Neural cell (in vitro differentiated cells): ENCODE data around the gene MRPL47. TPM values are rescaled to one million over a fixed set of nuclear protein-coding genes. Genes with fewer than 3 reads are reported as not detected.
"Not testable (repeated sequence)": the region's sequence is repeated elsewhere in the genome, so short reads cannot be mapped to it uniquely, and the experiment has no call there.

Experiments used
- H2AFZ ChIP-seq: fragments of 200-600, 300-800 bp; sonication (generic), shearing (Covaris generic); 2 replicates; pipeline ENCODE4 v1.6.0; 2014; ENCODE audit warnings: low read depth, mild to moderate bottlenecking, antibody characterized with exemption, low read length, moderate library complexity
- H3F3A ChIP-seq: fragments of 200-600 bp; shearing (Covaris generic); 2 replicates; pipeline ENCODE4 v1.6.1; 2016; ENCODE audit warnings: mild to moderate bottlenecking, moderate library complexity, mixed read lengths, antibody characterized with exemption, low read length; ENCODE audit not compliant: insufficient read depth, poor library complexity, severe bottlenecking
- H3K27ac ChIP-seq: fragments of 200-600, 300-800 bp; sonication (generic), shearing (Covaris generic); 2 replicates; pipeline ENCODE4 v1.5.1; 2014; ENCODE audit warnings: mild to moderate bottlenecking, low read length, moderate library complexity
- H3K27me3 ChIP-seq: fragments of 300-800, 200-600 bp; sonication (generic), shearing (Covaris generic); 2 replicates; pipeline ENCODE4 v1.6.0; 2014; ENCODE audit warnings: mild to moderate bottlenecking, low read depth, low read length, moderate library complexity; ENCODE audit not compliant: insufficient read depth
- H3K36me3 ChIP-seq: fragments of 300-800, 200-600 bp; sonication (generic), shearing (Covaris generic); 2 replicates; pipeline ENCODE4 v1.5.1; 2014; ENCODE audit warnings: mild to moderate bottlenecking, antibody characterized with exemption, low read length, moderate library complexity; ENCODE audit not compliant: insufficient read depth
- H3K4me2 ChIP-seq: fragments of 300-800, 200-600 bp; sonication (generic), shearing (Covaris generic); 2 replicates; pipeline ENCODE4 v1.6.0; 2014; ENCODE audit warnings: mild to moderate bottlenecking, low read length
- H3K4me3 ChIP-seq: fragments of 300-800, 200-600 bp; sonication (generic), shearing (Covaris generic); 2 replicates; pipeline ENCODE4 v1.5.1; 2014; ENCODE audit warnings: mild to moderate bottlenecking, low read length, moderate library complexity
- H3K79me2 ChIP-seq: fragments of 200-600 bp; shearing (Covaris generic); replicated peaks from 2 replicates; pipeline ENCODE4 v1.6.0; 2014; ENCODE audit warnings: mild to moderate bottlenecking, low read length, moderate library complexity; ENCODE audit not compliant: insufficient read depth
- H3K9ac ChIP-seq: fragments of 300-800, 200-600 bp; sonication (generic), shearing (Covaris generic); 2 replicates; pipeline ENCODE4 v1.6.1; 2016; ENCODE audit warnings: mild to moderate bottlenecking, low read length, mixed read lengths
- H3K9me2 ChIP-seq: fragments of 200-600 bp; shearing (Covaris generic); 2 replicates; pipeline ENCODE4 v1.6.1; 2016; ENCODE audit warnings: mild to moderate bottlenecking, low read length, mixed read lengths; ENCODE audit not compliant: insufficient read depth
- H3K9me3 ChIP-seq: fragments of 200-600, 300-800 bp; sonication (generic), shearing (Covaris generic); 2 replicates; pipeline ENCODE4 v1.6.1; 2016; ENCODE audit warnings: mild to moderate bottlenecking, mixed run types, low read length, moderate library complexity, mixed read lengths
- H4K20me1 ChIP-seq: fragments of 200-600 bp; shearing (Covaris generic); 2 replicates; pipeline ENCODE4 v1.6.1; 2016; ENCODE audit warnings: mild to moderate bottlenecking, mixed run types; ENCODE audit not compliant: insufficient read depth
- EP300 ChIP-seq: fragments of 450-650 bp; conservative IDR thresholded peaks from 2 replicates; pipeline ENCODE4 v1.6.1; 2014; ENCODE audit warnings: antibody characterized with exemption, mild to moderate bottlenecking, moderate library complexity; ENCODE audit not compliant: poor library complexity, severe bottlenecking
- EZH2 ChIP-seq: fragments of 200-600, 300-800 bp; shearing (Covaris generic), sonication (generic); IDR thresholded peaks from 2 replicates; pipeline ENCODE4 v1.6.1; 2014; ENCODE audit warnings: antibody characterized with exemption, low read length, borderline replicate concordance, mild to moderate bottlenecking; ENCODE audit not compliant: insufficient read depth, poor library complexity, severe bottlenecking
- MXI1 ChIP-seq: fragments of 450-650 bp; conservative IDR thresholded peaks from 2 replicates; pipeline ENCODE4 v1.6.1; 2014; ENCODE audit warnings: antibody characterized with exemption, mild to moderate bottlenecking; ENCODE audit not compliant: poor library complexity, severe bottlenecking
- POLR2AphosphoS5 ChIP-seq: IDR thresholded peaks from 2 replicates; pipeline ENCODE4 v1.6.1; 2012
- RAD21 ChIP-seq: fragments of 450-650 bp; conservative IDR thresholded peaks from 2 replicates; pipeline ENCODE4 v1.6.1; 2014; ENCODE audit warnings: antibody characterized with exemption, mild to moderate bottlenecking, moderate library complexity
- SMC3 ChIP-seq: fragments of 450-650 bp; conservative IDR thresholded peaks from 2 replicates; pipeline ENCODE4 v1.6.1; 2014; ENCODE audit warnings: antibody characterized with exemption, mild to moderate bottlenecking, moderate library complexity; ENCODE audit not compliant: poor library complexity
- TAF1 ChIP-seq: IDR thresholded peaks from 2 replicates; pipeline ENCODE4 v1.6.1; 2012; ENCODE audit warnings: low read depth
- polyA plus RNA-seq: library from polyadenylated mRNA; depleted of rRNA; stranded (reverse); fragments of >200 nt; gene quantifications from 2 replicates; pipeline ENCODE4 v1.2.3, GENCODE V29; 2014
- TF ChIP-seq, protein P1 (sequence below): fragments of 450-650 bp; IDR thresholded peaks from 2 replicates; pipeline ENCODE4 v1.5.1; 2014; ENCODE audit warnings: antibody characterized with exemption, mild to moderate bottlenecking, moderate library complexity; ENCODE audit not compliant: poor library complexity, severe bottlenecking
- TF ChIP-seq, protein P2 (sequence below): IDR thresholded peaks from 2 replicates; pipeline ENCODE4 v1.6.1; 2012; ENCODE audit warnings: borderline replicate concordance

Gene MRPL47
- polyA plus RNA-seq, 1 donor from 2014 or later: 91.1 TPM

DNA sequence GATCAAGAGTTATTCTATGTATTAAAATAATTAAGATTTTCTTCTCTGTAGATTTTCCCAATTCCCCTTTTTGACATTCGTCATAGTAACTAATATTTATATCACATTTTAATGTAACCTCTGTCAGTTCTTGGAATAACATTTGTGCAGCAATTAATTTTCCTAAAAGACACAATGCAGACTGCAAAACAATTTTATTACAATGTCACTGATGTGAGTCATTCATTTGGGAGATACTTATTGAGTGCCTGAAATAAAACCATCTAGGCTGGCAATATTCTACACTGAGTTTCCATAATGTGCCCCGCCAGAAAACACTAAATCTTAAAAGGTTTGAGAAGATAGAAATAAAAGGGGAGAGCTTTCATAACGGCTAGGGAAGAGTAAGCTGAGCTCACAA is 41.7 kb upstream of the MRPL47 start:
- Histone ChIP-seq H3K27ac (no peak overlapping the region), H3K36me3 (no peaks in the 10 kb centered on the region), H3K27me3 (no peaks in the 10 kb centered on the region), H3K4me3 (no peak overlapping the region), H3K79me2 (no peaks in the 10 kb centered on the region), H3K9me2 (no peaks in the 10 kb centered on the region), H3K9ac (no peak overlapping the region), H3K4me2 (no peak overlapping the region), H3K9me3 (no peaks in the 10 kb centered on the region), H4K20me1 (no peaks in the 10 kb centered on the region), H3F3A (no peaks in the 10 kb centered on the region), H2AFZ (no peak overlapping the region)
- TF ChIP-seq RAD21: no peak
- TF ChIP-seq MXI1: no peak
- no peak for TF ChIP-seq POLR2AphosphoS5
- no peak for TF ChIP-seq EP300
- no peak for TF ChIP-seq TAF1
- TF ChIP-seq, protein P1, sequence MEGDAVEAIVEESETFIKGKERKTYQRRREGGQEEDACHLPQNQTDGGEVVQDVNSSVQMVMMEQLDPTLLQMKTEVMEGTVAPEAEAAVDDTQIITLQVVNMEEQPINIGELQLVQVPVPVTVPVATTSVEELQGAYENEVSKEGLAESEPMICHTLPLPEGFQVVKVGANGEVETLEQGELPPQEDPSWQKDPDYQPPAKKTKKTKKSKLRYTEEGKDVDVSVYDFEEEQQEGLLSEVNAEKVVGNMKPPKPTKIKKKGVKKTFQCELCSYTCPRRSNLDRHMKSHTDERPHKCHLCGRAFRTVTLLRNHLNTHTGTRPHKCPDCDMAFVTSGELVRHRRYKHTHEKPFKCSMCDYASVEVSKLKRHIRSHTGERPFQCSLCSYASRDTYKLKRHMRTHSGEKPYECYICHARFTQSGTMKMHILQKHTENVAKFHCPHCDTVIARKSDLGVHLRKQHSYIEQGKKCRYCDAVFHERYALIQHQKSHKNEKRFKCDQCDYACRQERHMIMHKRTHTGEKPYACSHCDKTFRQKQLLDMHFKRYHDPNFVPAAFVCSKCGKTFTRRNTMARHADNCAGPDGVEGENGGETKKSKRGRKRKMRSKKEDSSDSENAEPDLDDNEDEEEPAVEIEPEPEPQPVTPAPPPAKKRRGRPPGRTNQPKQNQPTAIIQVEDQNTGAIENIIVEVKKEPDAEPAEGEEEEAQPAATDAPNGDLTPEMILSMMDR: no peak
- no peak for TF ChIP-seq SMC3
- no peak for TF ChIP-seq EZH2
- TF ChIP-seq, protein P2, sequence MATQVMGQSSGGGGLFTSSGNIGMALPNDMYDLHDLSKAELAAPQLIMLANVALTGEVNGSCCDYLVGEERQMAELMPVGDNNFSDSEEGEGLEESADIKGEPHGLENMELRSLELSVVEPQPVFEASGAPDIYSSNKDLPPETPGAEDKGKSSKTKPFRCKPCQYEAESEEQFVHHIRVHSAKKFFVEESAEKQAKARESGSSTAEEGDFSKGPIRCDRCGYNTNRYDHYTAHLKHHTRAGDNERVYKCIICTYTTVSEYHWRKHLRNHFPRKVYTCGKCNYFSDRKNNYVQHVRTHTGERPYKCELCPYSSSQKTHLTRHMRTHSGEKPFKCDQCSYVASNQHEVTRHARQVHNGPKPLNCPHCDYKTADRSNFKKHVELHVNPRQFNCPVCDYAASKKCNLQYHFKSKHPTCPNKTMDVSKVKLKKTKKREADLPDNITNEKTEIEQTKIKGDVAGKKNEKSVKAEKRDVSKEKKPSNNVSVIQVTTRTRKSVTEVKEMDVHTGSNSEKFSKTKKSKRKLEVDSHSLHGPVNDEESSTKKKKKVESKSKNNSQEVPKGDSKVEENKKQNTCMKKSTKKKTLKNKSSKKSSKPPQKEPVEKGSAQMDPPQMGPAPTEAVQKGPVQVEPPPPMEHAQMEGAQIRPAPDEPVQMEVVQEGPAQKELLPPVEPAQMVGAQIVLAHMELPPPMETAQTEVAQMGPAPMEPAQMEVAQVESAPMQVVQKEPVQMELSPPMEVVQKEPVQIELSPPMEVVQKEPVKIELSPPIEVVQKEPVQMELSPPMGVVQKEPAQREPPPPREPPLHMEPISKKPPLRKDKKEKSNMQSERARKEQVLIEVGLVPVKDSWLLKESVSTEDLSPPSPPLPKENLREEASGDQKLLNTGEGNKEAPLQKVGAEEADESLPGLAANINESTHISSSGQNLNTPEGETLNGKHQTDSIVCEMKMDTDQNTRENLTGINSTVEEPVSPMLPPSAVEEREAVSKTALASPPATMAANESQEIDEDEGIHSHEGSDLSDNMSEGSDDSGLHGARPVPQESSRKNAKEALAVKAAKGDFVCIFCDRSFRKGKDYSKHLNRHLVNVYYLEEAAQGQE: no peak

DNA sequence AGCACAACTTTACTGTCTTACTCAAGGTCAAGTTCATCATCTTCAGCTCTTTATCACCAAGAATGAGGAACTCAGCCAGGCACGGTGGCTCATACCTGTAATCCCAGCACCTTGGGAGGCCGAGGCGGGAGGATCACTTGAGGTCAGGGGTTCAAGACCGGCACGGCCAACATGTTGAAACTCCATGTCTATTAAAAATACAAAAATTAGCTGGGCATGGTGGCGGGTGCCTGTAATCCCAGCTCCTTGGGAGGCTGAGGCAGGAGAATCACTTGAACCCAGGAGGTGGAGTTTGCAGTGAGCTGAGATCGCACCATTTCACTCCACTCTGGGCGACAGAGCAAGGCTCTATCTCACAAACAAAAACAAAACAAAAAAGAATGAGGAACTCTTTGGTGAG is 39.4 kb upstream of the MRPL47 start:
- H3K4me3 ChIP-seq, H3K9me3 ChIP-seq, H3K4me2 ChIP-seq, H3K79me2 ChIP-seq, H3K27me3 ChIP-seq, H3K9me2 ChIP-seq, H4K20me1 ChIP-seq, H3K9ac ChIP-seq, H3K27ac ChIP-seq, H3K36me3 ChIP-seq, H2AFZ ChIP-seq, H3F3A ChIP-seq: not testable (repeated sequence)

DNA sequence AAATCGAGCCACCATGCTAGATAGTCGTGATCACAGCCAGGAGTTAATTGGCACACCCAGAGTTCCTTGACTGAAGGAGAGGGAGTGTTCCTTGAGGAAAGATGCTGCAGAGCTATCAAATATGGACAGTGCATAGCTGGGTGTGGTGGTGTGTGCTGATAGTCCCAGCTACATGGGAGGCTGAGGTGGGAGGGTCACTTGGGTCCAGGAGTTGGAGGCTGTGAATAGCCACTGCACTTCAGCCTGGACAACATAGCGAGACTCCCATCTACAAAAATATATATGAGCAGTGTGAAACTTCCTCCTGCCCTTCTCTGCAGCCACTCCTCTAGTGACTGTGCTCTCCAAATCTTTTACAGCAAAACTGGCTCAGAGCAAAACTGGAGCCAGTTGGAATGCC is 38.4 kb upstream of the MRPL47 start:
- H3K79me2 ChIP-seq: no peaks in the 10 kb centered on the region
- no peaks in the 10 kb centered on the region for H3K36me3 ChIP-seq
- H3K27ac ChIP-seq: no peak overlapping the region
- no peaks in the 10 kb centered on the region for H3K9me2 ChIP-seq
- H3K9me3 ChIP-seq: no peaks in the 10 kb centered on the region
- TF ChIP-seq EP300 (no peak), MXI1 (no peak), POLR2AphosphoS5 (no peak), TAF1 (no peak), RAD21 (no peak), EZH2 (no peak), SMC3 (no peak)
- TF ChIP-seq, protein P1: no peak
- TF ChIP-seq, protein P2: no peak
- no peaks in the 10 kb centered on the region for H3K27me3 ChIP-seq
- H3F3A ChIP-seq: no peaks in the 10 kb centered on the region
- no peak overlapping the region for H3K4me2 ChIP-seq
- no peak overlapping the region for H2AFZ ChIP-seq
- H3K4me3 ChIP-seq: no peak overlapping the region
- no peaks in the 10 kb centered on the region for H4K20me1 ChIP-seq
- no peak overlapping the region for H3K9ac ChIP-seq
